Measurements from ENCODE around the gene METTL25. TPM values are rescaled to one million over a fixed set of nuclear protein-coding genes. Genes with fewer than 3 reads are reported as not detected.

Gene METTL25
- total and polyA plus RNA-seq, 2 experiments from 2014 or later = 7.6 to 14.3 TPM

DNA sequence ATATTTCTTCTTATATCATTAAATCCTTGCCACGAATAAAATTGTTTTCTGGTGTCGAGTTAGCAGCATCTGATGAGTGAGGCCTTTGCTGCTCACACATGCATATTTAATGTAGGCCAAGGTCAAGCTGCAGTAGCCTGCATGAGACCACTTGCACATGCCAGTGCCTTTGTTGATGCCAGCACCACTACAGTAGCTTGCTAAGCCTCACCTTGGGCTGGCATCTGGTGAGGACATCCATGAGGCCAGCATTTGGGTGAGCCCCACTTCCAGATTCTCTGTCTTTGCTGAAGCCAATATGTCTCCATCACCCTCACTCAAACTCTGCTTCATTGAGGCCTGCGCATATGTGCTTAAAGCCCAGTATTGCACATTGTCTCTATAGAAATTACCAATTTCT, 8.2 kb upstream of the METTL25 start:
- no peak overlapping the region for H3K4me3 ChIP-seq
- H3K9me2 ChIP-seq (ENCODE audit: insufficient read depth) = no peaks in the 10 kb centered on the region
- H4K20me1 ChIP-seq (replicated peaks; ENCODE audit: insufficient read depth) = no peaks in the 10 kb centered on the region
- no peaks in the 10 kb centered on the region for H3K4me1 ChIP-seq (ENCODE audit: insufficient read depth)
- H3K4me2 ChIP-seq = no peak overlapping the region
- H3K27ac Mint-ChIP-seq = no peak overlapping the region
- no peak overlapping the region for H3K4me3 Mint-ChIP-seq
- H3K27me3 Mint-ChIP-seq (ENCODE audit: insufficient read depth, low read depth, poor library complexity) = no peaks in the 10 kb centered on the region
- TF ChIP-seq ZNF331 (CRISPR knock-in tag; IDR thresholded peaks at IDR 0.05; ENCODE audit: low read depth) = no peak
- TF ChIP-seq EZH2 (IDR thresholded peaks at IDR 0.05; ENCODE audit: low read depth, unreplicated experiment) = no peak
- no peak for TF ChIP-seq NANOG (IDR thresholded peaks at IDR 0.05; ENCODE audit: borderline replicate concordance)
- TF ChIP-seq, protein P1, sequence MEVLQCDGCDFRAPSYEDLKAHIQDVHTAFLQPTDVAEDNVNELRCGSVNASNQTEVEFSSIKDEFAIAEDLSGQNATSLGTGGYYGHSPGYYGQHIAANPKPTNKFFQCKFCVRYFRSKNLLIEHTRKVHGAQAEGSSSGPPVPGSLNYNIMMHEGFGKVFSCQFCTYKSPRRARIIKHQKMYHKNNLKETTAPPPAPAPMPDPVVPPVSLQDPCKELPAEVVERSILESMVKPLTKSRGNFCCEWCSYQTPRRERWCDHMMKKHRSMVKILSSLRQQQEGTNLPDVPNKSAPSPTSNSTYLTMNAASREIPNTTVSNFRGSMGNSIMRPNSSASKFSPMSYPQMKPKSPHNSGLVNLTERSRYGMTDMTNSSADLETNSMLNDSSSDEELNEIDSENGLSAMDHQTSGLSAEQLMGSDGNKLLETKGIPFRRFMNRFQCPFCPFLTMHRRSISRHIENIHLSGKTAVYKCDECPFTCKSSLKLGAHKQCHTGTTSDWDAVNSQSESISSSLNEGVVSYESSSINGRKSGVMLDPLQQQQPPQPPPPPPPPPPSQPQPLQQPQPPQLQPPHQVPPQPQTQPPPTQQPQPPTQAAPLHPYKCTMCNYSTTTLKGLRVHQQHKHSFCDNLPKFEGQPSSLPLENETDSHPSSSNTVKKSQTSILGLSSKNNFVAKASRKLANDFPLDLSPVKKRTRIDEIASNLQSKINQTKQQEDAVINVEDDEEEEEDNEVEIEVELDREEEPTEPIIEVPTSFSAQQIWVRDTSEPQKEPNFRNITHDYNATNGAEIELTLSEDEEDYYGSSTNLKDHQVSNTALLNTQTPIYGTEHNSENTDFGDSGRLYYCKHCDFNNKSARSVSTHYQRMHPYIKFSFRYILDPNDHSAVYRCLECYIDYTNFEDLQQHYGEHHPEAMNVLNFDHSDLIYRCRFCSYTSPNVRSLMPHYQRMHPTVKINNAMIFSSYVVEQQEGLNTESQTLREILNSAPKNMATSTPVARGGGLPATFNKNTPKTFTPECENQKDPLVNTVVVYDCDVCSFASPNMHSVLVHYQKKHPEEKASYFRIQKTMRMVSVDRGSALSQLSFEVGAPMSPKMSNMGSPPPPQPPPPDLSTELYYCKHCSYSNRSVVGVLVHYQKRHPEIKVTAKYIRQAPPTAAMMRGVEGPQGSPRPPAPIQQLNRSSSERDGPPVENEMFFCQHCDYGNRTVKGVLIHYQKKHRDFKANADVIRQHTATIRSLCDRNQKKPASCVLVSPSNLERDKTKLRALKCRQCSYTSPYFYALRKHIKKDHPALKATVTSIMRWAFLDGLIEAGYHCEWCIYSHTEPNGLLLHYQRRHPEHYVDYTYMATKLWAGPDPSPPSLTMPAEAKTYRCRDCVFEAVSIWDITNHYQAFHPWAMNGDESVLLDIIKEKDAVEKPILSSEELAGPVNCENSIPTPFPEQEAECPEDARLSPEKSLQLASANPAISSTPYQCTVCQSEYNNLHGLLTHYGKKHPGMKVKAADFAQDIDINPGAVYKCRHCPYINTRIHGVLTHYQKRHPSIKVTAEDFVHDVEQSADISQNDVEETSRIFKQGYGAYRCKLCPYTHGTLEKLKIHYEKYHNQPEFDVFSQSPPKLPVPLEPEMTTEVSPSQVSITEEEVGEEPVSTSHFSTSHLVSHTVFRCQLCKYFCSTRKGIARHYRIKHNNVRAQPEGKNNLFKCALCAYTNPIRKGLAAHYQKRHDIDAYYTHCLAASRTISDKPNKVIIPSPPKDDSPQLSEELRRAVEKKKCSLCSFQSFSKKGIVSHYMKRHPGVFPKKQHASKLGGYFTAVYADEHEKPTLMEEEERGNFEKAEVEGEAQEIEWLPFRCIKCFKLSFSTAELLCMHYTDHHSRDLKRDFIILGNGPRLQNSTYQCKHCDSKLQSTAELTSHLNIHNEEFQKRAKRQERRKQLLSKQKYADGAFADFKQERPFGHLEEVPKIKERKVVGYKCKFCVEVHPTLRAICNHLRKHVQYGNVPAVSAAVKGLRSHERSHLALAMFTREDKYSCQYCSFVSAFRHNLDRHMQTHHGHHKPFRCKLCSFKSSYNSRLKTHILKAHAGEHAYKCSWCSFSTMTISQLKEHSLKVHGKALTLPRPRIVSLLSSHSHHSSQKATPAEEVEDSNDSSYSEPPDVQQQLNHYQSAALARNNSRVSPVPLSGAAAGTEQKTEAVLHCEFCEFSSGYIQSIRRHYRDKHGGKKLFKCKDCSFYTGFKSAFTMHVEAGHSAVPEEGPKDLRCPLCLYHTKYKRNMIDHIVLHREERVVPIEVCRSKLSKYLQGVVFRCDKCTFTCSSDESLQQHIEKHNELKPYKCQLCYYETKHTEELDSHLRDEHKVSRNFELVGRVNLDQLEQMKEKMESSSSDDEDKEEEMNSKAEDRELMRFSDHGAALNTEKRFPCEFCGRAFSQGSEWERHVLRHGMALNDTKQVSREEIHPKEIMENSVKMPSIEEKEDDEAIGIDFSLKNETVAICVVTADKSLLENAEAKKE (CRISPR knock-in tag; IDR thresholded peaks at IDR 0.05) = no peak
- TF ChIP-seq CREB1 (CRISPR knock-in tag; IDR thresholded peaks at IDR 0.05; ENCODE audit: low read depth) = no peak
- no peak for TF ChIP-seq POLR2AphosphoS5 (IDR thresholded peaks at IDR 0.05; ENCODE audit: low read depth)
- TF ChIP-seq, protein P2, sequence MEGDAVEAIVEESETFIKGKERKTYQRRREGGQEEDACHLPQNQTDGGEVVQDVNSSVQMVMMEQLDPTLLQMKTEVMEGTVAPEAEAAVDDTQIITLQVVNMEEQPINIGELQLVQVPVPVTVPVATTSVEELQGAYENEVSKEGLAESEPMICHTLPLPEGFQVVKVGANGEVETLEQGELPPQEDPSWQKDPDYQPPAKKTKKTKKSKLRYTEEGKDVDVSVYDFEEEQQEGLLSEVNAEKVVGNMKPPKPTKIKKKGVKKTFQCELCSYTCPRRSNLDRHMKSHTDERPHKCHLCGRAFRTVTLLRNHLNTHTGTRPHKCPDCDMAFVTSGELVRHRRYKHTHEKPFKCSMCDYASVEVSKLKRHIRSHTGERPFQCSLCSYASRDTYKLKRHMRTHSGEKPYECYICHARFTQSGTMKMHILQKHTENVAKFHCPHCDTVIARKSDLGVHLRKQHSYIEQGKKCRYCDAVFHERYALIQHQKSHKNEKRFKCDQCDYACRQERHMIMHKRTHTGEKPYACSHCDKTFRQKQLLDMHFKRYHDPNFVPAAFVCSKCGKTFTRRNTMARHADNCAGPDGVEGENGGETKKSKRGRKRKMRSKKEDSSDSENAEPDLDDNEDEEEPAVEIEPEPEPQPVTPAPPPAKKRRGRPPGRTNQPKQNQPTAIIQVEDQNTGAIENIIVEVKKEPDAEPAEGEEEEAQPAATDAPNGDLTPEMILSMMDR (conservative IDR thresholded peaks at IDR 0.05; ENCODE audit: low read depth in 2 of 2) = no peak
- TF ChIP-seq JUNB (IDR thresholded peaks at IDR 0.05; ENCODE audit: unreplicated experiment) = no peak
- TF ChIP-seq, protein P3, sequence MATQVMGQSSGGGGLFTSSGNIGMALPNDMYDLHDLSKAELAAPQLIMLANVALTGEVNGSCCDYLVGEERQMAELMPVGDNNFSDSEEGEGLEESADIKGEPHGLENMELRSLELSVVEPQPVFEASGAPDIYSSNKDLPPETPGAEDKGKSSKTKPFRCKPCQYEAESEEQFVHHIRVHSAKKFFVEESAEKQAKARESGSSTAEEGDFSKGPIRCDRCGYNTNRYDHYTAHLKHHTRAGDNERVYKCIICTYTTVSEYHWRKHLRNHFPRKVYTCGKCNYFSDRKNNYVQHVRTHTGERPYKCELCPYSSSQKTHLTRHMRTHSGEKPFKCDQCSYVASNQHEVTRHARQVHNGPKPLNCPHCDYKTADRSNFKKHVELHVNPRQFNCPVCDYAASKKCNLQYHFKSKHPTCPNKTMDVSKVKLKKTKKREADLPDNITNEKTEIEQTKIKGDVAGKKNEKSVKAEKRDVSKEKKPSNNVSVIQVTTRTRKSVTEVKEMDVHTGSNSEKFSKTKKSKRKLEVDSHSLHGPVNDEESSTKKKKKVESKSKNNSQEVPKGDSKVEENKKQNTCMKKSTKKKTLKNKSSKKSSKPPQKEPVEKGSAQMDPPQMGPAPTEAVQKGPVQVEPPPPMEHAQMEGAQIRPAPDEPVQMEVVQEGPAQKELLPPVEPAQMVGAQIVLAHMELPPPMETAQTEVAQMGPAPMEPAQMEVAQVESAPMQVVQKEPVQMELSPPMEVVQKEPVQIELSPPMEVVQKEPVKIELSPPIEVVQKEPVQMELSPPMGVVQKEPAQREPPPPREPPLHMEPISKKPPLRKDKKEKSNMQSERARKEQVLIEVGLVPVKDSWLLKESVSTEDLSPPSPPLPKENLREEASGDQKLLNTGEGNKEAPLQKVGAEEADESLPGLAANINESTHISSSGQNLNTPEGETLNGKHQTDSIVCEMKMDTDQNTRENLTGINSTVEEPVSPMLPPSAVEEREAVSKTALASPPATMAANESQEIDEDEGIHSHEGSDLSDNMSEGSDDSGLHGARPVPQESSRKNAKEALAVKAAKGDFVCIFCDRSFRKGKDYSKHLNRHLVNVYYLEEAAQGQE (IDR thresholded peaks at IDR 0.05; ENCODE audit: unreplicated experiment) = no peak
- no peak for TF ChIP-seq ZNF114 (CRISPR knock-in tag; IDR thresholded peaks at IDR 0.05)
- TF ChIP-seq EZH2phosphoT487 (IDR thresholded peaks at IDR 0.05; ENCODE audit: unreplicated experiment) = no peak
- H3K36me3 ChIP-seq (ENCODE audit: insufficient read depth) = peaks cover 31% of the 10 kb centered on the region; the same call in 1 of the 2 replicates
- H2AFZ ChIP-seq = no peak overlapping the region
- H3K27ac ChIP-seq (ENCODE audit: low read depth) = no peak overlapping the region
- DNase-seq (ENCODE audit: low spot score) (no peak), ATAC-seq (no peak)
- no peaks in the 10 kb centered on the region for H3K9me3 Mint-ChIP-seq
- H3K79me2 ChIP-seq (replicated peaks; ENCODE audit: insufficient read depth) = peaks cover 4% of the 10 kb centered on the region; the same call in 1 of the 2 replicates
- H3F3A ChIP-seq (replicated peaks; ENCODE audit: low read depth) = no peaks in the 10 kb centered on the region
- no peaks in the 10 kb centered on the region for H3K4me1 Mint-ChIP-seq
- H3K27me3 ChIP-seq (ENCODE audit: insufficient read depth) = no peaks in the 10 kb centered on the region
- H3K36me3 Mint-ChIP-seq (ENCODE audit: low read depth) = peaks cover 27% of the 10 kb centered on the region
